GM20000 (cell line): ENCODE data around the gene HTR3E.

Experiments
- DNase-seq: peaks from one replicate; pipeline ENCODE4 v3.0.0; 2012; ENCODE audit warnings: low spot score
- TF ChIP-seq, protein P1 (sequence below): IDR thresholded peaks from 2 replicates; pipeline ENCODE4 v1.5.1; 2012; ENCODE audit warnings: mild to moderate bottlenecking, control low read depth; ENCODE audit errors: extremely low read depth, missing control alignments

Gene HTR3E

DNA sequence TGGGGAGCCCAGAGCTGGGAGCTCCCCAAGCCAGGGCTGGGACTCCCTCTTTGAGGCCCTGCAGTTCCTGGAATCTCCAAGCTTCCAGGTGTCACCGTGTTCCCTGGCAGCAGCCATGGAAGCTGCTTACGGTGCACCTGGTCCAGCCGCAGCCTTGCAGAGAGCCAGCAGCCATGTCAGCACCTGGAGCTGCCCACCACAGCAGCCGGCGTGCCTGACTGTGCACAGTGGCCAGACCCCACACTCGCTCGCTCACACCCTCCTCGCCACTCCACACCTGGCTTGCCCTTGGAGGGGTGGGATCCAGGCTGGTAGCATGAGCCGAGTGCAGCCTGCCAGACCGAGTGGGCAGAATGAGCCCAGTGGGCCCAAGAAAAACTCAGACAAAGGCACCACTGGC, 14.8 kb upstream of the HTR3E start:
- DNase-seq, result no peak
- TF ChIP-seq, protein P1, sequence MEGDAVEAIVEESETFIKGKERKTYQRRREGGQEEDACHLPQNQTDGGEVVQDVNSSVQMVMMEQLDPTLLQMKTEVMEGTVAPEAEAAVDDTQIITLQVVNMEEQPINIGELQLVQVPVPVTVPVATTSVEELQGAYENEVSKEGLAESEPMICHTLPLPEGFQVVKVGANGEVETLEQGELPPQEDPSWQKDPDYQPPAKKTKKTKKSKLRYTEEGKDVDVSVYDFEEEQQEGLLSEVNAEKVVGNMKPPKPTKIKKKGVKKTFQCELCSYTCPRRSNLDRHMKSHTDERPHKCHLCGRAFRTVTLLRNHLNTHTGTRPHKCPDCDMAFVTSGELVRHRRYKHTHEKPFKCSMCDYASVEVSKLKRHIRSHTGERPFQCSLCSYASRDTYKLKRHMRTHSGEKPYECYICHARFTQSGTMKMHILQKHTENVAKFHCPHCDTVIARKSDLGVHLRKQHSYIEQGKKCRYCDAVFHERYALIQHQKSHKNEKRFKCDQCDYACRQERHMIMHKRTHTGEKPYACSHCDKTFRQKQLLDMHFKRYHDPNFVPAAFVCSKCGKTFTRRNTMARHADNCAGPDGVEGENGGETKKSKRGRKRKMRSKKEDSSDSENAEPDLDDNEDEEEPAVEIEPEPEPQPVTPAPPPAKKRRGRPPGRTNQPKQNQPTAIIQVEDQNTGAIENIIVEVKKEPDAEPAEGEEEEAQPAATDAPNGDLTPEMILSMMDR, result no peak

DNA sequence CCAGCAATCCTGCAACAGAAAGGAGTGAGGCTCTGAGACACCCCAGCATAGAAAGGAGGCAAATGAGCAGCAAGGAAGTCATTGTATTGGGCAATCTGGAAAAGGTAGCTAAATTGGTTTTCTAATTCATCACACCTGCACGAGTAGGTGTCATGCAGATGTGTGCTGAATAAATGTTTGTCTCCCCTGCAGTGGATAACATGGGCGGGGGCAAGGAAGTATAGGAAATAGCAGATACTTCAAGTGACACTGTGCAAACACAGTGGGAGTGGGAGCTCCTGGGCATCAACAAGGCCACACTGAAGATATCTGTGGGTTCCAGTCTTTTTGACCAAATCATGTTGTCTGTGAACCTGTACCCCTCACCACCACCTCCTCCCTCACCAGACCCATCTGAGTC, 14.4 kb upstream of the HTR3E start:
- TF ChIP-seq, protein P1, result no peak
- no peak for DNase-seq

DNA sequence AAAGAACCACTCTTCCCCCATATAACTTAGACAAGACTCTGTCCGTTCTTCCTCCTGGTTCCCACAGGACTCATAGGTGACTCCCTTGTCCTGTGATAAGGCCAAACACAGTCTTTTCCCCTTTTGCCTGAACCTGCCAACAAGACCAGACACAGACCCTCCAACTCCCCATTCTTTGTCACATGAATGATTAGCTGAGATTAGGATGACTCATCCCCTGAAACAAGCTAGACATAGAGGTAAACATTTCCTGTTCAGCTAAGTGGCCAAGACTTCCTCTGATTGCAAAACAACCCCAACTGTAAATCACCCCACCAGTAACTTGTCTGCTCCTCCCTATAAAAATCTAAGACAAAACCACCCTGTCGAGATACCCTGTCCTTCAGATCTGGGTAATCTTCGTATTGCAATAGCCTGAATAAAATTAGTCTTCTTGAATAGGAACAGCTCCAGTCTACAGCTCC, 11.4 kb upstream of the HTR3E start:
- DNase-seq, result no peak

DNA sequence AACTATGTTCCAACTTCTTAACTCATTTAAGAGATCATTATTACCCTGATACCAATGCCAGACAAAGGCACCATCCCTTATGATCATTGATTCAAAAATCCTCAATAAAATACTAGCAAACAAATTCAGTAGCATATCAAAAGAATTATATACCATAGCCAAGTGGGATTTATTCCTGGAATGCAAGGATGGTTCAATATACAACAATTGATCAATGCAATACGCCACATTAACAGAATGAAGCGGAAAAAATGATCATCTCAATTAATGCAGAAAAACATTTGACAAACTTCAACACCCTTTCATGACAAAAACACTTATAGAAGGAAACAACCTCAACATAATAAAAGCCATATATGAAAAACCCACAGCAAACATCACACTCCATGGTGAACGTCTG, 4.7 kb upstream of the HTR3E start:
- TF ChIP-seq, protein P1, result no peak
- DNase-seq, result no peak

More for the DNA sequence above, 11.4 kb upstream of the HTR3E start:
- TF ChIP-seq, protein P1, result no peak

DNA sequence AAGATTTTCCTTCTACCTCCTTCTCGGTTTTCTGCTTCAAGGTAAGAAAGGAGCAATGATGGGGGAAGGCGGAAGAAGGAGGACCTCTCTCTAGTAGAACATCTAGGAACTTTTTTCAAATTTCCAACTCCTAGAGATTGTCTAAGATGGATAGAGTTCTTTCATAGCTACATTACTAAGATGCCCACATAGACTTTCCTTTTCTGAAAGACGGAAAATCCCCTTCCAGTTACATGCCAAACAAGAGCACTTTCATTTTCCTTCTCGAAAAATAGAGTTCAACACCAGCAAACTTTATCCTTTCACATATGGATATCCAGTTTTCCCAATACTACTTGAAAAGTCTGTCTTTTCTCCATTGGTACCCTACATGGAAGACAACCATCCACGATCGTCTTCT, 692 bp downstream of the HTR3E start:
- DNase-seq, result no peak
- TF ChIP-seq, protein P1, result no peak

DNA sequence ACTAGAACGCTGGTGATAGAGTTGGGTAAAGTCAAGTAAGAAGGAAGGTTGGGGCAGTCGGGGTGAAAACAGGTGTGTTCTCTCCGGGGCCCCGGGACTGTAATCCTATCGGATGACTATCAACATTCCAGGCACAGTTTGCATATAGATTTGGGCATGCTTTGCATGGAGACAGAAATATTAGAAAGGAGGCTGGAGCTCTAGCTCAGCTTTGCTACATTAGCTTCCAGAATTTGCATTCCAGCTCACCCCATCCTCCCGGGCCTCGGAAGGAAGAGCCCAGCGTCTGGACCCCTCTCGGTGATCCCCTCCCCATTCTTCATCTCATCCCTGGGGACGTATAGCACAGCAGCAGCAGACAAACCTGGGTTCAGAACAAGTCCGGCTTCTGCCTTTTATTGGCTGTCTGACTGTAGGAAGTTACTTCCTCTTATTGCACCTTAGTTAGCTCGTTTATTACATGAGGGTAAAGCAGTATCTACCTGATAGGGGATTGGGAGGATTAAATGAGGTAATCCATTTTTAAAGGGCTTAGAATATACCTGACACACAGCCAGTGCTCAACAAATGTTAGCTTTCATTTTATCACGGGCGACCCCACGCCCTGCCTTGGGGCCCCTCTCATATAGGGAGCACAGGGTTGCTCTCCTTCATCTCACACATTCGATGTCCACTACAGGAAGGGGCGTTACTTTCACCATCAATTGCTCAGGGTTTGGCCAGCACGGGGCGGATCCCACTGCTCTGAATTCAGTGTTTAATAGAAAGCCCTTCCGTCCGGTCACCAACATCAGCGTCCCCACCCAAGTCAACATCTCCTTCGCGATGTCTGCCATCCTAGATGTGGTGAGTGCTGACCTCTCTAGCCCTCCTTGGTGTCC, 3.2 kb downstream of the HTR3E start:
- TF ChIP-seq, protein P1, result no peak
- no peak for DNase-seq

DNA sequence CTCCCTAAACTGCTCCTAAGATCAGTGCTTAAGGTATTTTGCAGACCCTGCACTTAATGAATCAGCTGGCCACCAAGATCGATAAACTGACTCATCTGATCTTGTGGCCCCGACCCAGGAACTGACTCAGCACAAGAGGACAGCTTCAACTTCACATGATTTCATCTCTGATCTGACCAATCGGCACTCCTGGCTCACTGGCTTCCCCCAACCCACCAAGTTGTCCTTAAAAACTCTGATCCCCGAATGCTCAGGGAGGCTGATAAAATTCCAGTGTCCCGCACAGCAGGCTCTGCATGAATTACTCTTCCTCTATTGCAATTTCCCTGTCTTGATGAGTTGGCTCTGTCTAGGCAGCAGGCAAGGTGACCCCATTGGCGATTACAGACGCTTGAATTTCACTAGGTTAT, 13.5 kb downstream of the HTR3E start:
- no peak for DNase-seq
- TF ChIP-seq, protein P1, result no peak
